Glomerular endothelial cell (primary cell): ENCODE results near the gene ATP1B4. TPM values are rescaled to one million over a fixed set of nuclear protein-coding genes. Genes with fewer than 3 reads are reported as not detected.

ENCODE experiments used
- DNase-seq: peaks from one replicate; pipeline ENCODE4 v3.0.0-alpha.2; 2011; ENCODE audit warnings: low read depth, low spot score; ENCODE audit errors: extremely low read depth
- total RNA-seq: library from RNA; depleted of rRNA; stranded (reverse); fragments of >200 nt; gene quantifications from 2 replicates; pipeline ENCODE4 v1.2.3, GENCODE V29; 2015

The ATP1B4 gene
- total RNA-seq, 1 donor from 2014 or later: not detected

GRCh38 chrX:120372667-120373370 is 10.9 kb downstream of the ATP1B4 start:
- DNase-seq: no peak

GRCh38 chrX:120377179-120377578 is 15.3 kb downstream of the ATP1B4 start:
- DNase-seq: no peak

GRCh38 chrX:120377715-120378114 is 15.8 kb downstream of the ATP1B4 start:
- DNase-seq: no peak

GRCh38 chrX:120378570-120378969 is 16.7 kb downstream of the ATP1B4 start:
- no peak for DNase-seq

GRCh38 chrX:120379937-120380681 is 18.2 kb downstream of the ATP1B4 start:
- DNase-seq: no peak

- DNase-seq: no peak
These were observed 18.8 kb downstream of the ATP1B4 start for GRCh38 chrX:120380699-120381098.

GRCh38 chrX:120401301-120401700 is 39.4 kb downstream of the ATP1B4 start:
- DNase-seq: no peak

GRCh38 chrX:120402369-120402768 is 40.5 kb downstream of the ATP1B4 start:
- no peak for DNase-seq

GRCh38 chrX:120406638-120407037 is 44.7 kb downstream of the ATP1B4 start:
- DNase-seq: no peak

GRCh38 chrX:120408168-120408567 is 46.3 kb downstream of the ATP1B4 start:
- no peak for DNase-seq

- DNase-seq: no peak
These were observed 57.6 kb downstream of the ATP1B4 start for GRCh38 chrX:120419463-120419862.

- no peak for DNase-seq
These were observed 64.7 kb downstream of the ATP1B4 start for GRCh38 chrX:120426599-120426998.

GRCh38 chrX:120428309-120428708 is 66.4 kb downstream of the ATP1B4 start:
- peak; percentile 25 for DNase-seq

GRCh38 chrX:120429776-120430540 is 68.1 kb downstream of the ATP1B4 start:
- no peak for DNase-seq

Other genes starting within 250 kb of the ATP1B4 start
- gene RHOXF1, start 246.2 kb upstream of the ATP1B4 start, total RNA-seq: not detected in 2 replicates
- not detected in 2 replicates for gene RHOXF2, start 203.5 kb upstream of the ATP1B4 start, total RNA-seq
- gene ZBTB33, start 111.3 kb upstream of the ATP1B4 start, total RNA-seq: 19.1 and 19.4 TPM in 2 replicates
- 0.05 TPM in 1 of 2 replicates, not detected in the other for gene TMEM255A, start 50.6 kb upstream of the ATP1B4 start, total RNA-seq
- gene LAMP2, start 107.2 kb downstream of the ATP1B4 start, total RNA-seq: 195 and 215 TPM in 2 replicates
- gene CUL4B, start 198.9 kb downstream of the ATP1B4 start, total RNA-seq: 69.1 and 79.0 TPM in 2 replicates
- 48.0 and 55.1 TPM in 2 replicates for gene MCTS1, start 242.0 kb downstream of the ATP1B4 start, total RNA-seq